NCI-H69 (cell line): ENCODE results near the gene CTBS.

ENCODE experiments used
- DNase-seq: peaks from one replicate; lab custom pipeline; 2025; lab: John Stamatoyannopoulos, UW

CTBS gene

DNA sequence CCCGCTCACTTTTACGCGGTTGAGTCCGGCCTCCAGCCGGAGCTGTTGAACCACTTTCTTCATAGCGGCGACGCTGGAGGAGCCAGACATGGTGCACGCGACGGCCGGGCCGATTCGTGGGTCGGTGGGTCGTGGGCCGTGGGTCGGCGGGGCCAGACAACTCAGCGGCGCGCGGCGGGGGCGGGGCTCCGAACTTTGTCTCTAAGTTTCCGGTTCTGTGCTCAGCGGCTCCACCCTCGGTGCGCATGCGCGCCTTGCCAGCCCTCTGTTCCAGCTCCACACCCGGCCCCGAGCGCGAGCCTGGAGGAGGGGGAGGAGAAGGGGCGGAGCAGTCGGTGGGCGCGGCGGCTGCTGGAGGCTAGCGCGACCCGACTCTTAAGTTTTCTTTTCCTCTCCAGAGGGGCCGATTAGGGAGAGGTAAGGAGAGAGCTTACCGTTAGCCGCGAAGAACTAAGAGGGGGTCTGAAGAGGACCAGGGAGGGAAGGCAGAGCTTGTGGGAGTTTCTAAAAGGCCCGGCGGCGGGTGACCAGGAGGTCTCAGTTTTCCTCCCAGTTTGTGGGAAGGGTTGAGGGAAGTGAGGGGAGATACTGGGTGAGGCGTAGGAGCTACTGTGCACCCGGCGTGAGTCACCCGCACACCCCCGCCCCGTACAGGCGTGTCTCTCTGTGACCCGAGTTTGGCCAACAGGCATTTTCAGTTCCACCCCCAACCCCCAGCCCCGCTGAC is 68.1 kb downstream of the CTBS start, which contains the start of the genes GNG5 and SPATA1:
Gene GNG5, minus strand, starts transcription at position 580 of the 727 bp plus-strand sequence. Its CDS starts 490 bp downstream, at position 90.
Gene SPATA1, plus strand, starts transcription at position 385 of the 727 bp plus-strand sequence. CDS start 9,974 bp downstream, outside the sequence.
- DNase-seq: peak; percentile 94

DNA sequence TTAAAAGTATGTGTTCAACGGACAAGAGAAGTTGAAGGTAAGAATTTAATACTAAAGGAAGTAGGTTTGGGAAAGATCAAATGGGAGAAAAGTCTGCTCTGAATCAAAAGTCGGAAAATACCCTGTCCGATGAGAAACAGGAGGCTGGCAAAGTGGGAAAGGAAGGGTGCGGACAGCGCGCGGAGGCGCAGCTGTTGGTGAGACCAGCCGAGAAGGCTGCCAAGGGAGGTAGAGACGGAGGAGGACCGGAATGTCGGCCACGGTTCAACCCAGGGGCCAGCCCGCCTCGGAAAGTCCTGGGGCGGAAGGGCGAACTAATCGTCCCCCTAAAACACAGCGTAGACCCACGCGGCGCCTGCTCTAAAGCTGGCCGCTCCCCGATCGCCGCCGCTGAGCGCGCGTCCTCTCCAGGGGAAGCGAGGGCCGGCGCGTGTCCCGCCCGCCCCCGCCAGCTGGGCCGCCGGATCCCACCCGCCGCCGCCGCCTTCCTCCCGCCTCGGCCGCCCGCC is 68.7 kb downstream of the CTBS start:
- DNase-seq: peak; percentile 80

GRCh38 chr1:84504580-84505492 is 69.4 kb downstream of the CTBS start:
- peak; percentile 33 for DNase-seq

DNA sequence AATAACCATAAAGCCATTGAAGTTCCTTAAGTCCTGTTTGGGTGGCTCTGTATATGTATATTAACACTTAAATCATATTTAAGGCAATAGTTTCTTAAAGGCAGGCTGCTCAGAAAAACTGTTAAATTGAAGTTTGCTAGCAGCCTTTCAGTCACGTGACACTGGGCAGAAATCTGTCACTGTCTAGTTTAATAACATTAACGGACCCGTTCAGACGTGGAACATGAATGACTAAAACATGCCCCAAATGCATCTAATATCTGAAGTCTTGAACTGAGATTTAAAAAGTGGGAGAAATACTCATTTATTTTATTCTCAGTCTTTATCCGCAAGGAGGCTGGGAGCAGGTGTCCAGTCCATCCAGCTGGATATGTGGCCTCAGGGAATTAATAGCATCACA is 71.3 kb downstream of the CTBS start:
- DNase-seq: no peak
